NCI-H526 treated with DMSO at 0.1 percent for 48 hours (cell line): ENCODE measurements around the gene SRGN.
"Not testable (repeated sequence)": the region's sequence is repeated elsewhere in the genome, so short reads cannot be mapped to it uniquely, and the experiment has no call there.

Experiments used
- DNase-seq: peaks from one replicate; lab custom pipeline; 2025; lab: John Stamatoyannopoulos, UW

The SRGN gene

DNA sequence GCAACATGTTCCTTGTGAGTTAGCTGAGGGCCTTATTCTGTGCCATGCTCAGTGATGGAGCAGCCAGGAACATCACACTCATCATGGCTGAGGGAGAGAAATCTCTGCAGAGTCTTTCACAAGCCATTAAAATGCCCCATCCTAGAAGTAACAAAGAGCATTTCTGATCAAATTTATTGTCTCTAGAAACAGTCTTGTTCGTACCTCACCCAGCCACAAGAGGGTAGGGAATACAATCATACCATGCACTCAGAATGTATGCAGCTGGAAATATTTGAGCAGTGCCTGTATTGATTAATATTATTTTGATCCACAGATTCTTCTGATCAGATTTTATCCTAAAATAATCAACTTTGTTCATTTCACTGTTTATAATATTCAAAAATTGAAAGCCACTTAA, 53.4 kb downstream of the SRGN start:
- DNase-seq: no peak

DNA sequence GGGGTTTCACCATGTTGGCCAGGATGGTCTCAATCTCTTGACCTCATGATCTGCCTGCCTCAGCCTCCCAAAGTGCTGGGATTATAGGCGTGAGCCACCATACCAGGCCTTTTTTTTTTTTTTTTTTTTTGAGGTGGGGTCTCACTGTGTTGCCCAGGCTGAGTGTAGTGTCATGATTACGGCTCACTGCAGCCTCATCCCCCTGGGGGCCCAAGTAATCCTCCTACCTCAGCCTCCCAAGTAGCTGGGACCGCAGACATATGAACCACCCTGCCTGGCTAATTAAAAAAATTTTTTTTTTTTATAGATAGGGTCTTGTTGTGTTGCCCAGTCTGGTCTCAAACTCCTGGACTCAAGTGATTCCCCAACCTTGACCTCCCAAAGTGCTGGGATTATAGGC, 54.2 kb downstream of the SRGN start:
- not testable (repeated sequence) for DNase-seq

DNA sequence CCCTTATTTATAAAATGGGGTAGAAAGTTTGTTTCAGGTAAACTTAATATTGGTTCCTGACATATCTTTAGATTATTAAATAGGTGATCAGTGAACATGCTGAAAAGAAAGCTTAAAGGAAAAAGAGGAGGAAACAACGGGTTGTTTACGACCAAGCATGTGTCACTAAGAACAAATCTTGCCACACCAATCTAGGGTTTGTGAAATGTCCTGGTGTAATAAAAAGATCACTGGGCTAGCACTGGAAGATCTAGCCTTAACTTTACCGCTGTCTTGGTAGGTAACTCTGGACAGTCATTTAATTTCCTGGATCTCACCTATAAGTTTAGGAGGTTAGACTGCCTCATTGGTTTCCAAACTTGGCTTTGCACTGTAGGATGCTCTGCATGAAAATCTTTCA, 55.1 kb downstream of the SRGN start:
- no peak for DNase-seq

DNA sequence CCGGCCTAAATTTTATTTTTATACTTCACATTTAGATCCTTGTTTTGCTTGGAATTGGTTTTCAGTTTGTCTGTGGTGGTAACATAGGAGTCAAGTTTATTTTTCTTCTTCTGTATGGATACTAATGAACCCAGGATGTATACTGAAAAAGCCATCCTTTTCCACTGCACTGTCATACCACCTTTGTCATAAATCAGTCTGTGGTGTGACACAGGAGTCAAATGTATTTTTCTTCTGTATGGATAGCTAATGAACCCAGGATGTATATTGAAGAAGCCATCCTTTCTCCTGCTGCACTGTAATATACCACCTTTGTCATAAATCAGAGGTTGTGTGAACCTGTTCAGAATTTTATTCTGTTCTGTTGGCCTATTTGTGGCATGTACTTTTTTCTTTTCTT, 57.4 kb downstream of the SRGN start:
- DNase-seq: no peak

DNA sequence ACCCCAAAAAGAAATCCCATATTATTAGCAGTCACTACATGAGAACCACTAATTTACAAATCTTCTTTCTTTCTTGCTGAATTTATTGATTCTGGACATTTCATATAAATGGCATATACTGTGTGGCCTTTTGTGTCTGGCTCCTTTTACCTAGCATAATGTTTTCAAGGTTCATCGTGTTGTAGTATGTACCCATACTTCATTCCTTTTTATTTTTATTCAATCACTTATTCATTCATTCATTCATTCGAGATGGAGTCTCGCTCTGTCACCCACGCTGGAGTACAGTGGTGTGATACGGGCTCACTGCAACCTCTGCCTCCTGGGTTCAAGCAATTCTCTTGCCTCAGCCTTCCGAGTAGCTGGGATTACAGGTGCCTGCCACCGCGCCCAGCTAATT, 58.0 kb downstream of the SRGN start:
- DNase-seq: no peak

DNA sequence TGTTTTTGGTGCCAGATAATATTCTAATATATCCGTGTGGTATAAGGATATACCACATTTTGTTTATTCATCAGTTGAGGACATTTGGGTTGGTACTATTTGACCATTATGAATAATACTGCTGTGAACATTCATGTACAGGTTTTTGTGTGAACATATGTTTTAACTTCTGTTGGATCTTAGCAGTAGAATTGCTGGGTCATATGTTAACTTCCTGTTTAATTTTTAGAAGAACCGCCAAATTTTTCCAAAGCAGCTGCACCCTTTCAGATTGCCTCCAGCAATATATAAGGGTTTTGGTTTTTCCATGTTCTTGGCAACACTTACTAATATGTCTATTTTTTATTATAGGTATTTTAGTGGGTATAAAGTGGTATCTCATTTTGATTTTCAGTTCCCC, 58.9 kb downstream of the SRGN start:
- DNase-seq: no peak

DNA sequence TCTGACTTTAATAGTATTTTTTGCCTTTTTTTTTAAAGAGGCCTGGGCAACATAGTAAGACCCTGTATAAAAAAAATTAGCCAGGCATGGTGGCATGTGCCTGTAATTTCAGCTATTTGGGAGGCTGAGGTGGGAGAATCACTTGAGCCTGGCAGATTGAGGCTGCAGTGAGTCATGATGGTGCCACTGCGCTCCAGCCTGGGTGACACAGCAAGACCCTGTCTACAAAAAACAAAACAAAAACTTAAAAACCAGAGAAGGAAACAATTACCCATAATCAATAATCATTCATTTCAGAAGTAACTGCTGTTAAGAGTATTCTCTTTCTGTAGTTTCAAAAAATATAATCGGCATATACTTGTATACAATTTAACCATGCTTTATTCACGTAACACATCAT, 64.1 kb downstream of the SRGN start:
- DNase-seq: no peak

DNA sequence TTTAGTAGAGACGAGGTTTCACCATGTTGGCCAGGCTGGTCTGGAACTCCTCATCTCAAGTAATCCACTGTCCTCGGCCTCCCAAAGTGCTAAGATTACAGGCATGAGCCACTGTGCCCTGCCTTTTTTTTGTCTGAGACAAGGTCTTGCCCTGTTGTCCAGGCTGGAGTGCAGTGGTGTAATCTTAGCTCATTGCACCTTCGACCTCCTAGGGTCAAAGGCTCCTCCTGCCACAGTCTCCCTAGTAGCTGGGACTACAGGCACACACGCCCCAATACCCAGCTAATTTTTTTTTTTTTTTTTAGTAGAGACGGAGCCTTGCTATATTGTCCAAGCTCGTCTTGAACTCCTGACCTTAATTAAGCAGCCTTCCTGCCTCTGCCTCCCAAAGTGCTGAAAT, 65.3 kb downstream of the SRGN start:
- DNase-seq: no peak
